Fibroblast of the aortic adventitia (primary cell): ENCODE data around the gene SMC5. TPM values are rescaled to one million over a fixed set of nuclear protein-coding genes. Genes with fewer than 3 reads are reported as not detected.
A peak's percentile ranks its signal among the peaks of the same experiment; 100 is the strongest.

Source experiments
- DNase-seq: peaks from one replicate; pipeline ENCODE4 v3.0.0-alpha.2; 2010; ENCODE audit warnings: low read depth
- H3K4me3 ChIP-seq: 2 replicates; pipeline ENCODE4 v1.5.1; 2011; ENCODE audit warnings: low read depth, mild to moderate bottlenecking, control low read depth, low read length, moderate library complexity
- CTCF ChIP-seq: IDR thresholded peaks from 2 replicates; pipeline ENCODE4 v1.5.1; 2011; ENCODE audit warnings: mild to moderate bottlenecking, low read length, control low read depth, inconsistent platforms; ENCODE audit not compliant: insufficient read depth
- total RNA-seq: library from RNA; depleted of rRNA; stranded (reverse); fragments of >200 nt; gene quantifications from 2 replicates; pipeline ENCODE4 v1.2.3, GENCODE V29; 2012; ENCODE audit warnings: low replicate concordance

Gene SMC5
- total RNA-seq, 1 donor, result 38.8 TPM

GRCh38 chr9:70285981-70286598 is 27.3 kb downstream of the SMC5 start:
- H3K4me3 ChIP-seq, result no peak overlapping the region
- peak; percentile 26 for DNase-seq
- no peak for TF ChIP-seq CTCF

GRCh38 chr9:70290626-70291025 is 31.8 kb downstream of the SMC5 start:
- TF ChIP-seq CTCF, result no peak
- DNase-seq, result no peak
- no peak overlapping the region for H3K4me3 ChIP-seq

GRCh38 chr9:70291446-70291845 is 32.7 kb downstream of the SMC5 start:
- no peak overlapping the region for H3K4me3 ChIP-seq
- no peak for TF ChIP-seq CTCF
- DNase-seq, result no peak

- TF ChIP-seq CTCF, result no peak
- DNase-seq, result no peak
- no peak overlapping the region for H3K4me3 ChIP-seq
Measured at GRCh38 chr9:70292253-70292652, 33.5 kb downstream of the SMC5 start.

- no peak for DNase-seq
- TF ChIP-seq CTCF, result no peak
- H3K4me3 ChIP-seq, result no peak overlapping the region
Measured at GRCh38 chr9:70293214-70293613, 34.4 kb downstream of the SMC5 start.

GRCh38 chr9:70297141-70297540 is 38.4 kb downstream of the SMC5 start:
- no peak for TF ChIP-seq CTCF

GRCh38 chr9:70298245-70298771 is 39.5 kb downstream of the SMC5 start:
- no peak for DNase-seq
- H3K4me3 ChIP-seq, result no peak overlapping the region
- no peak for TF ChIP-seq CTCF

More at GRCh38 chr9:70297141-70297540, 38.4 kb downstream of the SMC5 start:
- DNase-seq, result no peak
- H3K4me3 ChIP-seq, result no peak overlapping the region
